ENCODE data around the gene SAMHD1. TPM values are rescaled to one million over a fixed set of nuclear protein-coding genes. Genes with fewer than 3 reads are reported as not detected.
A peak's percentile ranks its signal among the peaks of the same experiment; 100 is the strongest.

SAMHD1 gene
- total and polyA plus RNA-seq, 2 of the 13 experiments (the other 11 are each of a cell fraction or from before 2014, with no cell fraction given): 16.9 to 43.5 TPM

DNA sequence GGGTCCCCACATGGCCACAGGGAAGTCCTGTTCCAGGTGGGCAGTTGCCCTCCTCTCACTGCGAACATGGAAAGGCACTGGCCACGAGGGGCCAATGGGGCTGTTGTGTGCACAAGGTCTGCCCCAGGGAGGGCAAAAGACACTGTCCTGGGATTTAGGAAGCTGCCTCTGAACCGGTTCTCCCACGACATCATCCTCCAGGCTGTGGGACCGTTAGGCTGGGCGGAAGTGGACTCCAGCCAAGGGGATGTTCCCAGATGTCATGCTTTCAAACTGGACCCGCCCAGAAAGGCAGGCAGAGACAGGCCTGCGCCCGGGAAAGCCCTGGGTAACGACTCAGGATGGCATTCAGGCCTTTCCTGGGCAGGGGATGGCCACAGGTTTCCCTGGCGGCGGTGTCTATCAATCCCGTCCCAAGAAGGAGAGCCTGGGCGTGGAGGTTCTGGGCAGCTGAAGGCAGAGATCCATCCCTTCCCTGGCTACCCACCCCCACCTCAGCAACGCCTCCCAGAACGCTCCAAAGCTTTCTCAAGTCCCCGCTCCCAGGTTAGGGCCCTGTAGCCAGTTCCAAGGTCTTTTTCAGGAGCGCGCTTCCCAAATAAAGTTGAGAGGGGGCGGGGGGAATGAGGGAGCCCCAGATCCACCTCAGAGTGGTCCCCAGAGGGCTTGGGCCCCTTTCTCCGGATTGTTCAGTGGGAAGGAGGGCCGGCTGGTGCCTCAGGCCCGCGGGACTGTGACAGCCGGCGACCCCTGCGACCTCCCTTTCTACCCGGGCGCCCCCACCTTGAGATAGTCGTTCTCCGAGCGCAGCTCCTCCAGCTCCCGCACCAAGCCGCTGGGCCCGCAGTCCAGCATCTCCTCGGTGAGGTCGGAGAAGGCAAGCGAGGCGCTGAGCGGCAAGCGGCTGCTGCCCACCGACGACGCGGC lies 89.4 kb downstream of the SAMHD1 start (continued):
- TF ChIP-seq, protein P1, sequence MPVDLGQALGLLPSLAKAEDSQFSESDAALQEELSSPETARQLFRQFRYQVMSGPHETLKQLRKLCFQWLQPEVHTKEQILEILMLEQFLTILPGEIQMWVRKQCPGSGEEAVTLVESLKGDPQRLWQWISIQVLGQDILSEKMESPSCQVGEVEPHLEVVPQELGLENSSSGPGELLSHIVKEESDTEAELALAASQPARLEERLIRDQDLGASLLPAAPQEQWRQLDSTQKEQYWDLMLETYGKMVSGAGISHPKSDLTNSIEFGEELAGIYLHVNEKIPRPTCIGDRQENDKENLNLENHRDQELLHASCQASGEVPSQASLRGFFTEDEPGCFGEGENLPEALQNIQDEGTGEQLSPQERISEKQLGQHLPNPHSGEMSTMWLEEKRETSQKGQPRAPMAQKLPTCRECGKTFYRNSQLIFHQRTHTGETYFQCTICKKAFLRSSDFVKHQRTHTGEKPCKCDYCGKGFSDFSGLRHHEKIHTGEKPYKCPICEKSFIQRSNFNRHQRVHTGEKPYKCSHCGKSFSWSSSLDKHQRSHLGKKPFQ (CRISPR knock-in tag; IDR thresholded peaks at IDR 0.05; ENCODE audit: insufficient replicate concordance): no peak
- no peak for TF ChIP-seq ZNF484 (CRISPR knock-in tag; IDR thresholded peaks at IDR 0.05; ENCODE audit: borderline replicate concordance, low read depth)
- TF ChIP-seq, protein P2, sequence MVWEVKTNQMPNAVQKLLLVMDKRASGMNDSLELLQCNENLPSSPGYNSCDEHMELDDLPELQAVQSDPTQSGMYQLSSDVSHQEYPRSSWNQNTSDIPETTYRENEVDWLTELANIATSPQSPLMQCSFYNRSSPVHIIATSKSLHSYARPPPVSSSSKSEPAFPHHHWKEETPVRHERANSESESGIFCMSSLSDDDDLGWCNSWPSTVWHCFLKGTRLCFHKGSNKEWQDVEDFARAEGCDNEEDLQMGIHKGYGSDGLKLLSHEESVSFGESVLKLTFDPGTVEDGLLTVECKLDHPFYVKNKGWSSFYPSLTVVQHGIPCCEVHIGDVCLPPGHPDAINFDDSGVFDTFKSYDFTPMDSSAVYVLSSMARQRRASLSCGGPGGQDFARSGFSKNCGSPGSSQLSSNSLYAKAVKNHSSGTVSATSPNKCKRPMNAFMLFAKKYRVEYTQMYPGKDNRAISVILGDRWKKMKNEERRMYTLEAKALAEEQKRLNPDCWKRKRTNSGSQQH (CRISPR knock-in tag; IDR thresholded peaks at IDR 0.05; ENCODE audit: low read depth): peak; percentile 53; the same call in 1 of the 2 replicates
- TF ChIP-seq ZSCAN22 (CRISPR knock-in tag; IDR thresholded peaks at IDR 0.05): no peak
- no peak for TF ChIP-seq ZNF737 (CRISPR knock-in tag; IDR thresholded peaks at IDR 0.05; ENCODE audit: borderline replicate concordance)
- TF ChIP-seq ZNF776 (CRISPR knock-in tag; IDR thresholded peaks at IDR 0.05): peak; percentile 20; the same call in 1 of the 2 replicates
- TF ChIP-seq MXD4 (CRISPR knock-in tag; IDR thresholded peaks at IDR 0.05): peak; percentile 24; the same call in 1 of the 2 replicates
- no peak for TF ChIP-seq PHF5A (CRISPR knock-in tag; IDR thresholded peaks at IDR 0.05; ENCODE audit: low read depth, unreplicated experiment)
- TF ChIP-seq SMAD9 (CRISPR knock-in tag; IDR thresholded peaks at IDR 0.05): peak; percentile 31; the same call in 1 of the 2 replicates
- no peak for TF ChIP-seq MEIS1 (CRISPR knock-in tag; IDR thresholded peaks at IDR 0.05; ENCODE audit: borderline replicate concordance)
- TF ChIP-seq, protein P3, sequence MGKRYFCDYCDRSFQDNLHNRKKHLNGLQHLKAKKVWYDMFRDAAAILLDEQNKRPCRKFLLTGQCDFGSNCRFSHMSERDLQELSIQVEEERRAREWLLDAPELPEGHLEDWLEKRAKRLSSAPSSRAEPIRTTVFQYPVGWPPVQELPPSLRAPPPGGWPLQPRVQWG (CRISPR knock-in tag; IDR thresholded peaks at IDR 0.05; ENCODE audit: borderline replicate concordance, low read depth): no peak
- no peak for TF ChIP-seq ZMYM2 (CRISPR knock-in tag; IDR thresholded peaks at IDR 0.05)
- TF ChIP-seq ZNF30 (CRISPR knock-in tag; IDR thresholded peaks at IDR 0.05): no peak
- TF ChIP-seq, protein P4, sequence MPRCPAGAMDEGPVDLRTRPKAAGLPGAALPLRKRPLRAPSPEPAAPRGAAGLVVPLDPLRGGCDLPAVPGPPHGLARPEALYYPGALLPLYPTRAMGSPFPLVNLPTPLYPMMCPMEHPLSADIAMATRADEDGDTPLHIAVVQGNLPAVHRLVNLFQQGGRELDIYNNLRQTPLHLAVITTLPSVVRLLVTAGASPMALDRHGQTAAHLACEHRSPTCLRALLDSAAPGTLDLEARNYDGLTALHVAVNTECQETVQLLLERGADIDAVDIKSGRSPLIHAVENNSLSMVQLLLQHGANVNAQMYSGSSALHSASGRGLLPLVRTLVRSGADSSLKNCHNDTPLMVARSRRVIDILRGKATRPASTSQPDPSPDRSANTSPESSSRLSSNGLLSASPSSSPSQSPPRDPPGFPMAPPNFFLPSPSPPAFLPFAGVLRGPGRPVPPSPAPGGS (CRISPR knock-in tag; IDR thresholded peaks at IDR 0.05): peak; percentile 64
- TF ChIP-seq MBD4 (IDR thresholded peaks at IDR 0.05; ENCODE audit: borderline replicate concordance, low read length): no peak
- TF ChIP-seq, protein P5, sequence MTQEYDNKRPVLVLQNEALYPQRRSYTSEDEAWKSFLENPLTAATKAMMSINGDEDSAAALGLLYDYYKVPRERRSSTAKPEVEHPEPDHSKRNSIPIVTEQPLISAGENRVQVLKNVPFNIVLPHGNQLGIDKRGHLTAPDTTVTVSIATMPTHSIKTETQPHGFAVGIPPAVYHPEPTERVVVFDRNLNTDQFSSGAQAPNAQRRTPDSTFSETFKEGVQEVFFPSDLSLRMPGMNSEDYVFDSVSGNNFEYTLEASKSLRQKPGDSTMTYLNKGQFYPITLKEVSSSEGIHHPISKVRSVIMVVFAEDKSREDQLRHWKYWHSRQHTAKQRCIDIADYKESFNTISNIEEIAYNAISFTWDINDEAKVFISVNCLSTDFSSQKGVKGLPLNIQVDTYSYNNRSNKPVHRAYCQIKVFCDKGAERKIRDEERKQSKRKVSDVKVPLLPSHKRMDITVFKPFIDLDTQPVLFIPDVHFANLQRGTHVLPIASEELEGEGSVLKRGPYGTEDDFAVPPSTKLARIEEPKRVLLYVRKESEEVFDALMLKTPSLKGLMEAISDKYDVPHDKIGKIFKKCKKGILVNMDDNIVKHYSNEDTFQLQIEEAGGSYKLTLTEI (CRISPR knock-in tag; conservative IDR thresholded peaks at IDR 0.05): no peak
- TF ChIP-seq, protein P6, sequence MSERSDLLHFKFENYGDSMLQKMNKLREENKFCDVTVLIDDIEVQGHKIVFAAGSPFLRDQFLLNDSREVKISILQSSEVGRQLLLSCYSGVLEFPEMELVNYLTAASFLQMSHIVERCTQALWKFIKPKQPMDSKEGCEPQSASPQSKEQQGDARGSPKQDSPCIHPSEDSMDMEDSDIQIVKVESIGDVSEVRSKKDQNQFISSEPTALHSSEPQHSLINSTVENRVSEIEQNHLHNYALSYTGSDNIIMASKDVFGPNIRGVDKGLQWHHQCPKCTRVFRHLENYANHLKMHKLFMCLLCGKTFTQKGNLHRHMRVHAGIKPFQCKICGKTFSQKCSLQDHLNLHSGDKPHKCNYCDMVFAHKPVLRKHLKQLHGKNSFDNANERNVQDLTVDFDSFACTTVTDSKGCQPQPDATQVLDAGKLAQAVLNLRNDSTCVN (CRISPR knock-in tag; IDR thresholded peaks at IDR 0.05; ENCODE audit: borderline replicate concordance): no peak; the same call in 1 of the 2 replicates
- 0 out of 2 replicates have a peak, but pooled peaks have one; percentile 24 for TF ChIP-seq ZSCAN20 (CRISPR knock-in tag; IDR thresholded peaks at IDR 0.05; ENCODE audit: borderline replicate concordance)
- TF ChIP-seq CBX1 (IDR thresholded peaks at IDR 0.05; ENCODE audit: low read depth): no peak
- peak; percentile 57 for TF ChIP-seq ZBTB7B (CRISPR knock-in tag; IDR thresholded peaks at IDR 0.05)
